Endodermal cell (in vitro differentiated cells): ENCODE data around the gene RBMS2. TPM values are rescaled to one million over a fixed set of nuclear protein-coding genes. Genes with fewer than 3 reads are reported as not detected.
"Not testable (repeated sequence)": the region's sequence is repeated elsewhere in the genome, so short reads cannot be mapped to it uniquely, and the experiment has no call there.

Experiments
- DNase-seq: peaks from one replicate; pipeline ENCODE4 v3.0.0-alpha.2; 2017
- H3K27ac ChIP-seq: 2 replicates; pipeline ENCODE4 v1.5.1; 2013; ENCODE audit warnings: mild to moderate bottlenecking, low read depth, low read length, moderate library complexity
- H3K27me3 ChIP-seq: 2 replicates; pipeline ENCODE4 v1.6.1; 2013; ENCODE audit warnings: mild to moderate bottlenecking, low read length, moderate library complexity; ENCODE audit not compliant: insufficient read depth, control insufficient read depth, poor library complexity, severe bottlenecking
- H3K36me3 ChIP-seq: 2 replicates; pipeline ENCODE4 v1.7.0; 2013; ENCODE audit warnings: mild to moderate bottlenecking, low read length, moderate library complexity; ENCODE audit not compliant: control insufficient read depth, insufficient read depth
- H3K4me1 ChIP-seq: one replicate; pipeline ENCODE4 v1.7.0; 2013; ENCODE audit warnings: low read length; ENCODE audit not compliant: control insufficient read depth, insufficient read depth
- H3K4me3 ChIP-seq: 2 replicates; pipeline ENCODE4 v1.5.1; 2013; ENCODE audit warnings: mild to moderate bottlenecking, low read length, moderate library complexity
- H3K9ac ChIP-seq: 2 replicates; pipeline ENCODE4 v1.6.1; 2013; ENCODE audit warnings: mild to moderate bottlenecking, low read length, moderate library complexity; ENCODE audit not compliant: poor library complexity, severe bottlenecking; ENCODE audit errors: extremely low read depth
- H3K9me3 ChIP-seq: 2 replicates; pipeline ENCODE4 v1.6.1; 2013; ENCODE audit warnings: mild to moderate bottlenecking, low read length, moderate library complexity; ENCODE audit not compliant: control insufficient read depth
- H3K27ac Mint-ChIP-seq: 2 replicates; pipeline ENCODE4 v1.8.0; 2020; ENCODE audit warnings: mixed read lengths
- H3K27me3 Mint-ChIP-seq: 2 replicates; pipeline ENCODE4 v1.8.0; 2021; ENCODE audit warnings: mild to moderate bottlenecking, mixed read lengths; ENCODE audit not compliant: insufficient read depth
- H3K36me3 Mint-ChIP-seq: 2 replicates; pipeline ENCODE4 v1.8.0; 2020; ENCODE audit warnings: low read depth, mixed read lengths
- H3K4me1 Mint-ChIP-seq: 2 replicates; pipeline ENCODE4 v1.8.0; 2020; ENCODE audit warnings: mixed read lengths
- H3K4me3 Mint-ChIP-seq: 2 replicates; pipeline ENCODE4 v1.8.0; 2020; ENCODE audit warnings: mild to moderate bottlenecking, moderate library complexity, mixed read lengths
- H3K9me3 Mint-ChIP-seq: 2 replicates; pipeline ENCODE4 v1.8.0; 2020; ENCODE audit warnings: mild to moderate bottlenecking, mixed read lengths
- CTCF ChIP-seq: fragments of 200-600 bp; sonication (generic); conservative IDR thresholded peaks from 2 replicates; pipeline ENCODE4 v1.5.0; 2021; ENCODE audit warnings: antibody characterized with exemption, mild to moderate bottlenecking
- WGBS, 2 experiments: methylation state at CpG; one replicate each; pipeline versions ENCODE4 v1.1.5 to v1.1.7; 2013; ENCODE audit warnings: missing lambda C conversion rate in 2 of 2, mixed read lengths in 1 of 2; ENCODE audit not compliant: insufficient coverage in 1 of 2, insufficient read length in 1 of 2; 5-methylcytosine and 5-hydroxymethylcytosine counted together
- total RNA-seq, 2 donors: library from RNA; stranded (reverse); fragmentation: NEBNext Ultra II Directional in 1 of 2; extraction: Animal tissue kit (Norgen Biotek cat#: 25700) in 1 of 2; gene quantifications; 2 replicates in 1 of 2; 3 replicates in 1 of 2; pipeline ENCODE4 v1.2.1, GENCODE V29; 2021

Gene RBMS2
- total RNA-seq, 2 donors from 2014 or later = 26.3 to 33.8 TPM

- no peak for TF ChIP-seq CTCF
- Histone ChIP-seq H3K36me3 (peaks cover 18% of the 10 kb centered on the region), H3K27ac (no peak overlapping the region), H3K4me3 (no peak overlapping the region), H3K9me3 (no peaks in the 10 kb centered on the region), H3K9ac (no peak overlapping the region), H3K4me1 (no peaks in the 10 kb centered on the region), H3K27me3 (no peaks in the 10 kb centered on the region)
- WGBS, 2 experiments = 100% methylated on average over 1 to 2 of the region's 2 CpGs
- Mint-ChIP-seq H3K27ac (no peak overlapping the region), H3K4me3 (no peak overlapping the region), H3K27me3 (no peaks in the 10 kb centered on the region), H3K9me3 (no peaks in the 10 kb centered on the region), H3K36me3 (peaks cover 29% of the 10 kb centered on the region), H3K4me1 (no peaks in the 10 kb centered on the region)
- DNase-seq = no peak
Observed at GRCh38 chr12:56574210-56574609, 52.6 kb downstream of the RBMS2 start.

- H3K4me1 ChIP-seq, H3K27me3 Mint-ChIP-seq, H3K4me3 Mint-ChIP-seq, H3K9me3 ChIP-seq, DNase-seq, H3K27ac ChIP-seq, H3K27ac Mint-ChIP-seq, H3K4me3 ChIP-seq, H3K4me1 Mint-ChIP-seq, H3K9me3 Mint-ChIP-seq, H3K9ac ChIP-seq, H3K27me3 ChIP-seq: not testable (repeated sequence)
- peaks cover 29% of the 10 kb centered on the region for H3K36me3 ChIP-seq
- H3K36me3 Mint-ChIP-seq = peaks cover 27% of the 10 kb centered on the region
- 95 to 100% methylated on average over 1 to 6 of the region's 7 CpGs for WGBS, 2 experiments
Observed at GRCh38 chr12:56577248-56577647, 55.6 kb downstream of the RBMS2 start.

- no peaks in the 10 kb centered on the region for H3K9me3 Mint-ChIP-seq
- no peak overlapping the region for H3K27ac ChIP-seq
- no peaks in the 10 kb centered on the region for H3K27me3 Mint-ChIP-seq
- no peak overlapping the region for H3K27ac Mint-ChIP-seq
- DNase-seq = no peak
- peaks cover 3% of the 10 kb centered on the region for H3K4me1 Mint-ChIP-seq
- no peaks in the 10 kb centered on the region for H3K27me3 ChIP-seq
- 95 to 98% methylated on average over 7 to 10 of the region's 10 CpGs for WGBS, 2 experiments
- H3K9ac ChIP-seq = no peak overlapping the region
- no peaks in the 10 kb centered on the region for H3K9me3 ChIP-seq
- H3K4me3 ChIP-seq = no peak overlapping the region
- H3K4me3 Mint-ChIP-seq = no peak overlapping the region
- TF ChIP-seq CTCF = no peak
- H3K36me3 ChIP-seq = peaks cover 32% of the 10 kb centered on the region
- H3K36me3 Mint-ChIP-seq = peaks cover 28% of the 10 kb centered on the region
- no peaks in the 10 kb centered on the region for H3K4me1 ChIP-seq
Observed at GRCh38 chr12:56578983-56579546, 57.4 kb downstream of the RBMS2 start.
